ENCODE data around the gene PARD3B.

Gene PARD3B

DNA sequence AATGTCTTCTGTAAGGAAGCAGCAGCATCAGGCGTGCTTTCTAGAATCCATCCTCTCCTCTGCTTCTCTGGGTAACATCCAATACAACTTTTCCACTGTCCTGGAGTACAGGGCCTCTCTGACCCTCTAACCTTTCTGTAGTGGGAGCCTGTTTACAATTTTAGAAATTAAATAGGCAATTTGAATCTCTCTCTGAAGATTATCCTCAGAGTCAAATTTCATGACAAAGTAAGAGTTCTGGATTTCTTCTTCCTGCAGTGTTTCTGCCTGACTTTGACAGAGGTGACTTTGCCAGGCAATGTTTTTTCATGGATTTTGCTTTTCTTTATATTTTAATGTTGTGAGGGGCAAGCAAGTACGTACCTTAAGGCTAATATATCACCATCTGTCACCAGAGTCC, 558.4 kb downstream of the PARD3B start:
- DNase-seq (ENCODE audit: low read depth in 2 of 3, low spot score in 2 of 3), result no peak

DNA sequence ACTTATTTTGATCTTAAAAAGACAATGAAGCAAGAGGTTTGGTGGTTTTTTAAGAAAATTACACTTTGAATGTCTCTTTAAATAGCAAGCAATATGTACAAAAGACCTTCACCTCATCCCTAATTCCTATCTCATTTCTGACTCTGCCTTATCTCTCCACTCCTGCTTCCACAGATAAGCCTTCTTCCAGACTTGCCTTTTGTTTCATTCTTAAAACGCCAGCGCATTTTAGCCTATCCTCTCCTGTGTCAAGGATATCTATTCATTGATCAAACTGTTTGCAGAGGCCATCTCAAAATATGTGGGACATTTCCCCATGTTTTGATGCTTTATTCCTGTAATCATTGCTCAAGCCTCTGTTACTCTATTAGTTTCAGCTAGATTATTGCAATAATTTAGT, 562.5 kb downstream of the PARD3B start:
- DNase-seq (ENCODE audit: low read depth in 2 of 3, low spot score in 2 of 3), result no peak

DNA sequence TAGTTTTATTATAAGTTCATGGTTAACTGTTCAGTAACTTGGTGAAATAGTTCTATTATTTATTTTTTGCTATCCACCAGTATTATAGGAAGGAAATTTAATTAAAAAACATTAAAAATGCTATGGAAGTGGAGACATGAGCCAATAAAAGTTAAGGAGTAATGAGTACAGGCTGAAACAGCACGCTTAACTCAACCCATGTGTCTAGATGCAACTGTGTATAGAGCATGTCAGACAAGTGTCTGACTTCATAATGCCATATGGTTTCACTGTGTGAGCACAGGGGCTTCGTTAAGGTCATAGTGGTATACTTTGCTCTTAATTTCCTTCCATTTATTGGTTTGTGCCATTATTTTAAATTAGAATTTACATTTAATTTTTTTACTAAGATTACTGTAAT, 570.2 kb downstream of the PARD3B start:
- DNase-seq (ENCODE audit: low read depth in 2 of 3, low spot score in 2 of 3), result no peak

DNA sequence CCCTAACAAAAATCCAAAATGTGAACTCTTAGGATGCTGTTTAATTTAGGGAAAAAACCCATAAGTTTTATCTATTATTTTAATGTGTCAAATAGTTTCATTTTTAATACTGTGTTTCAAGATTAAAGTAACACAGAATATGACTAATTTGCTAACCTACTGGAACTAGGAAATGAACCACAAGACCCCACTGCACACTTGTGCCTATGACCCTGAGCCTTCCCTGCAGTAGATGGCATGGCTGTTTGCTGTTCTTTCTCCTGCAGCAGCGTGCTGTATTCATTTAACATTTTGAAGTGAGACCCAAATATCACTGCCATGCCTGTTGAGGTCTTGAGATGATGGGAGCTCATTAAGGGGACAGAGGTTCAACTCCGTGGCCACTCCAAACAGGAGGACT, 571.9 kb downstream of the PARD3B start:
- DNase-seq (ENCODE audit: low read depth in 2 of 3, low spot score in 2 of 3), result no peak

DNA sequence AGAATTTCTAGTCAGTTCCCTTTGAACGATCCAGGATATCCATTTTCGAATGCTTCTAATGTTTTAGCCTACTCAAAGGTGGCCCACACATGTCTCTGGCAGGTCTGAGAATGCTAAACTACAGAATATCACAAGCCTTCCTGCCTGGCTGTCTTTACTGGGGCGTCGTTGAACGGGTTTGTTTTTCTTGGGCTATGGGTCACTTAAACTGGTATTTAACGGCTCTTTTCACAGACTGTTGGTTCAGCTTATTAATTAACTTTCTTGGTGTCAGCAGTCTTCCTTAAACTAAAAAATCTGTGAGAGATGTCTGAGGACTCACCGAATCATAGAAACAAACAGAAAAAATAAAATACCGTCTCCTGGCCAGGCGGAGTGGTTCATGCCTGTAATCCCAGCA, 573.9 kb downstream of the PARD3B start:
- DNase-seq (ENCODE audit: low read depth in 2 of 3, low spot score in 2 of 3), result no peak

DNA sequence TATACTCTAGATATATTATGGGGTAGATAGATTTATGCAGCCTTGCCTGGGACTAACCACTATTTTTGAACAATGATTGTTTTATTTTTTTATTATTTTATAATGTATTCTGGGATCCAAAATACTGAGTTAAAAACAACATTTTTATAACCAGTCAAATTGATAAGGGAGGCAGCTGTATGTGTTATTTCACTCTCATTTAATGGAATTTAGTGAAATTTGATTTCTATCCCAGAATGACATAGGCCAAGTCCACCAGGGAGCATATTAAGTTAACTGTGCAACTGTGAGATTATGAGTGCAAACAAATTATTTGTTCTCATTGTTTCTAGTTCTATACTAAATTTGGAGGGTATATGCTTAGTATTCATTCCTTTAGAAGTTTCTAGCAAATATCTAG, 583.5 kb downstream of the PARD3B start:
- DNase-seq (ENCODE audit: low read depth in 2 of 3, low spot score in 2 of 3), result no peak

DNA sequence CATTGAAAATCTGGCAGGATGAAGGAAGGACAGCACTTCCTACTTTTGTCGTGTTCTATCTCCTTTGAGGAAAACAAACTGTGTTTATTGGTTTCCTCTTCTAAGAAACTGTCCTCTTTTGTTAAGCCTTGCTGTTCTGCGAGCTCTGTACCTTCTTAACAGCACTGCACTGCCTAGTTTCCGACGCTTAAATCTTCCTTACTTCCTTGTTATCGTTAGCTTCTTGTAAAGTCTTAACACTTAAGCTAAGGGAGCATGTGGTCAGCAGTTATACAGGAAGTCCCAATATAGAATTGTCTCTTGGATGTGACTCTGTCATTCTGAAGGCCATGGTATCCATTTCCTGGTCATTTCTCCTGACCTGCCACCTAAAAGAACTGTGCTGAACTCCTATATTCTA, 584.3 kb downstream of the PARD3B start:
- no peak for DNase-seq (ENCODE audit: low read depth in 2 of 3, low spot score in 2 of 3)

DNA sequence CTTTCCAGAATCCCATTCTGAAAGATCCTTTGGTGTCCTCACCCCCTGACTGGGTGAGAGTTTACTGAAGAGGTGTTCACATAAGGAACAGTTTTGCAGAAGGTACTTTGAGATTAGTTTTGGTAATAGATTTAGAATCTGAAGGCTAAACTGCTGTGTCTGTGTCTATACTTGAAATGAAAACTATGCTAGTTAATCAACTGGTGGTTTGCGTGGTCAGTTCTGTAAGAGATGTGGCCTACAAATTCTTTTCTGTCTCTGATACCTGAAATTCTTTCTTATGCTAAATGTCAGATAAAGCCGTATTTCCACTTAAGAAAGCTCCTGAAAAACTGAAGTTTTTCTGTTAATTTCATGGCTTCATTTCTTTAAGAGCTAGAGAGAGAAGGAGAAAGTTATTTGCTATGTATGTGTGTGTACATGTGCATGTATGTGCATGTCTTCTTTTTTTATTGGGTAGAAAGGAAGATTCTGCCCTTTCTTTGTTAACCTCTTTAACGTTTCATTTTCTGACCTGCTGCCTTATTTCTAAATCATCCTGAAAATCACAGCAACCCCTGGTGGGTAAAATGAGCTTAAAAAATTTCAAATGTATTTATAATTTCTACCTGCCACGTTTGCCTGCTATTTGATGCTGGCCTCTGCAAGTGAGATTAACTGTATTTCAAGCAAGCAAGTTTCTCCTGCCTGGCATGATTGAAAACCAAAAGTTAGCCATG, 585.0 kb downstream of the PARD3B start:
- DNase-seq (ENCODE audit: low read depth in 2 of 3, low spot score in 2 of 3), result no peak

DNA sequence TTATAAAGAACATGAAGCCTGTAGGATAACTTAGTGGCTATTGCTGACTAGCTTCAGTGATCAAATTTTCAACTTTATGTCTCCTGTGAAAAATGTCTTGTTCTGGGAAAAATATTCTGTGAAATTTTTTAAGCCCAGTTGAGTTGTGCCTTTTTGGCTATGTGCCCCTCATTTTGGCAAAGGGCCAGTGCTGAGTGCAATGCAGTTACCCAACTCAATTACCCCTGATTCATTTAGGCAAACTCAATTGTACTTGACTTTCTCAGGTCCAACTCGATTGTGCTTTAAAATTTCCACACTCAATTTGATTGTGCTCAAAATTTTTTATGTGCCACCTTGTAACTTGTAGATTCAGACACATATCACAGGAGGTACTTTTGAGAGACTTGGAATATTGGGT, 588.3 kb downstream of the PARD3B start:
- DNase-seq (ENCODE audit: low read depth in 2 of 3, low spot score in 2 of 3), result no peak

DNA sequence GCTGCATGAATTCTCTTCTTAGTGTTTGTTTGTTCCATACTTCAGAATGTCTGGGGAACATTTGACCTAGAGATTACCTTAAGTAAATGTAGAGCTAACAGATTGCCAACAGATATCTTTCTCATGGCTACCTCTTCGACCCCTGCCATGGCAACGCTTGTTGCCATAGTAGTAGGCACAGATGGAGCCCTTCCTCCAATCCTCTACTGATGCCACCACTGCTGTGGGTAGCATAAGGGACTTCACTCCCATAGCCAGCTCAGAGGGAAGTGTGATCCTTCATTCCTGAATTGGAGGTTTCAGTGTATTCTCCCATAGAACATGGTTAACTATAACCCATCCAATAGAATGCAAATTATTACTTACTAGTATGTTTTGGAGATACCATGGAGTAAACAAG, 593.5 kb downstream of the PARD3B start:
- DNase-seq (ENCODE audit: low read depth in 2 of 3, low spot score in 2 of 3), result no peak

DNA sequence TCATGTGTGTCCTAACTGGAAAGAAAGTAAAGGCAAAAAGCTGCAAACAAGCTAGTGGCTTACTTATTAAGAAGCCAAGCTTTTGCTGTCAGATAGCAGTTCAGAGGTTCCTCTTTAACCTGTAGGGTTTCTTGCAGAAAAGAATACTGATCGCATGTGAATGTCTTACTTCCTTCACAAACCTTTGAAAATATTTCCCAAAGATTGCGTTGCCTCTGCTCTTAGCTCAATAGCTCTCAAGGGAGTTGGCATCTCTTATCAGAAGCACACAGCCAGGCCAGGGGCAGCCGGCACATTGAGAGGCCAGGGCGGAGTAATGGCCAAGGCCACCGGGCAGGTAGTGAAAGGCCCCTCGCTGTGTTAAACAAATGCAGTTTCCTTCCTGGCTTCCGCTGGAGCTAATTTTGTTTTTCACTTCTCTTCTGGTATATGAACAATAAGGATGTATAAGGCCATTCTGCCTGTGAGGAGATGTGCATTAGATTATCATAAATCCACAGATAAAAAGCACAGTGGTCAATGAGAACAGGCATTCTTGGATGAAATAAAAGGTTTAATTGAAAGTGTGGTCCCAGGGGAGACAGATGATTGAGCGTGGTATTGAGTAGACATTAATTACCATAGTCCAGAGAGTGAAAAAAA, 594.7 kb downstream of the PARD3B start:
- no peak for DNase-seq (ENCODE audit: low read depth in 2 of 3, low spot score in 2 of 3)

DNA sequence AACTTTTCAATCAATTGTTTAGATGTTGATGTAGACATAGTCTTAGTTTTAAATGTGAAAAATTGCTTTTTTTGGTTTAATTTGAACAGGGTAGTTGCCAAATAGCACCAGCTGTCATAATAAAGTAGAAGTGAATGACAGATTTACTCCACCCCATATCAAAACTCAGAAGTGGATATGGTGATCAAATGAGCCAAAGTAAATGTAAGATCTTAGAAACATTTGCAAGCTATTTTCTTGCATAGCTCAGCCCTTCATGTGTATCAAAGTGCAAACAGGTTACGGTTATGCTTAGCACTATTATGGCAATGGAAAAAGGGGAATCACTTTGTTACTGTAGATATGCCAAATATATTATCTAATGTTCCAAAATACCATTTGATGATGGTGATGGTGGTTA, 596.1 kb downstream of the PARD3B start:
- DNase-seq (ENCODE audit: low read depth in 2 of 3, low spot score in 2 of 3), result no peak

DNA sequence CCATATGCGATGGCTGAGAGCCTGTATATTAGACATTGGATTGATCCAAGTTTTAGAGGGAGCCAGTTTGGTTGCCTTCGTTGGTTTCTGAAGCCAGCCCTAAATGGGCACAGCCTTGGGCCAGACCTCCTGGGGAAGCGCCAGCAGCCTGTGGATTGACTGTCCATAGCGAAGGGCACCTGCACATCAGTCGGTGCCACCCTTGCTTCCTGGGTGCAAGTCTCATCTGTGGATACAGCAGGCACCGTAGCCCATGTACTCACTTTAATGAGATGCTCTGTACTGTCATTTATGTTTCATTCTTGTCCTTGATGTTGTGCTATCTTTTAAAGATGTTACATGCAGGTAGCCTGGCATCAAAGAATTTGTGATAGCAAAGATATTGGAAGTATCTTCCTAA, 600.6 kb downstream of the PARD3B start:
- no peak for DNase-seq (ENCODE audit: low read depth in 2 of 3, low spot score in 2 of 3)

DNA sequence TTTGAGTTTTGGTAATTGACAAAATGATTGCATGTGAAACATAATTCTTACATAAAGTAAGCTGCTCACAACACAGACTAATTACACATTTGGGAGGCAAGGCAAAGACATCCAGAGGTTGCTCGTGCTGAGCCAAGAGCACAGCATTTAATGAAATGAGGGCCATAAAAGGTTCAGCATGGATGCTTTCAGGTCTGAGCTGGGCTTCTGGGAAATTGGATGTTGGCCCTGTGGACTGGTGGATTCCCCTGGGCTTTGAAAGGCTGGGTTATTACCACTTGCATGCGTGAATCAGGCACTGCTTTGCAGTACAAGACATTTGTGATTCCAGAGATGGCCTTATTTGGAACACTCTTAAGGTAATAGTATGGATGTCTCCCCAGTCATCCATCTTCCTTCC, 603.5 kb downstream of the PARD3B start:
- DNase-seq (ENCODE audit: low read depth in 2 of 3, low spot score in 2 of 3), result no peak

DNA sequence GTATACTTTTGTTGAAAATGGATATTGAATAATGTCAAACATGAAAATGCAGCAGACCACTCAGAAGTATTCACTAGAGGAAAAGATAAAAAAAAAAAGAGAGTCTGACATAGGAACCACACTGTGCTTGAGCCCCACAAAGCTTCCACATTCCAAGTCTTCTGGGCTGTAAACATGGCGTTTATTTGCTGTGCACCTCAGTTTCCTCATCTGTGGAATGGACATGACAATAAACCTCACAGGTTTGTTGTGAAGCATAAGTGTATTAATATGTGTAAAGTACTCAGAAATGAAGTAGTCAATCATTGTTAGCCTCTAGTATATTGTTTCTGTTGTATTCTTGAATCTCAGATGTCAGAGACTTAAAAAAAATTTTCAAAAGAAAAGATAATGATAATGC, 611.2 kb downstream of the PARD3B start:
- DNase-seq (ENCODE audit: low read depth in 2 of 3, low spot score in 2 of 3), result no peak

DNA sequence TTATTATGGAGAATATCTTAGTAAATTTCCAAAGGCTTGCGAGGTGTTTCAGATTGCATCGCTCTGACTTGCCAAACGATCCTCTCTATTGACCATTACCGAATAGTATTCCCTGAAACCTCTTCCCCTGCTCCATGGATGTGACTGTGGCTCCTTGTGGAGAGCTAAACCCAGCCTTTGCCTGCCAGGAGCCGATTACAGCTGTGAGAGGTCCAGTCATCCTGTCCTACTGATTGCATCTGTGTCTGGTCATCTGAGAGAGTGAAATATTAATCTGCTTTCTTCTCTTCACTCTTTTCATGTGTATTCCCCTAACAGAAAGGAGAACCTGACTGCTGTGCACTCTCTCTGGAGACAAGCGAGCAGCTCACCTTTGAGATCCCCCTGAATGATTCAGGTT, 613.1 kb downstream of the PARD3B start:
- no peak for DNase-seq (ENCODE audit: low read depth in 2 of 3, low spot score in 2 of 3)

DNA sequence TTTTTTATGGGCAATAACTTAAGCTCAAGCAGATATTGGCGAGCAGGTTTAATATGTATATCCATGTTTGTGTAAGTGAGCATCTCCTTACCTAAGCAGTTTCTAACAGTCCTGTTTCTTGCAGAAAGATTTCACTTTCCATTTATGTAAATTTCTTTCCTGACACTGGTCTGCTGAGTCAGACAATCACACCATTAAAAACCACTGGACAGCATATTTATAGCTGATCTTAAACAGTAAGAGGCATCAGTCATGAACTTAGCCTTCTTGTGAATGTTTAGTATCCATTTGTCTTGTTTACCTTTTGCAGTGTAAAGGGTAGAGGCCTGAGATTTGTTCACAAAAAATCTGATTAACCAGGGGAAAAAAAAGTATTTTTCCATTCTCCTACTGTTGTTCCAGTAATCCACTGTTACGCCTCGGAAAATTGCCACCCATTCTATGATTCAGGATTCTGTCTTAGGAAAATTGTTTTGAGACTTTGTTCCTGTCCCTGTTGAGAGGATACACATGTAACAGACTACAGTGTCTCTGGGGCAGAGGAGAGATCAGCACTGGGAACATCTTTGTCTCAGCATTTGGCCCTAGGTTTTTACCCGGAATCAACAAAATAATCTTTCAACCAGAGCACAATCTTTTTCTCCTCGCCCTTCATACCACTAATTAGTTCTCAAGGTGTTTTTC, 616.0 kb downstream of the PARD3B start:
- no peak for DNase-seq (ENCODE audit: low read depth in 2 of 3, low spot score in 2 of 3)

DNA sequence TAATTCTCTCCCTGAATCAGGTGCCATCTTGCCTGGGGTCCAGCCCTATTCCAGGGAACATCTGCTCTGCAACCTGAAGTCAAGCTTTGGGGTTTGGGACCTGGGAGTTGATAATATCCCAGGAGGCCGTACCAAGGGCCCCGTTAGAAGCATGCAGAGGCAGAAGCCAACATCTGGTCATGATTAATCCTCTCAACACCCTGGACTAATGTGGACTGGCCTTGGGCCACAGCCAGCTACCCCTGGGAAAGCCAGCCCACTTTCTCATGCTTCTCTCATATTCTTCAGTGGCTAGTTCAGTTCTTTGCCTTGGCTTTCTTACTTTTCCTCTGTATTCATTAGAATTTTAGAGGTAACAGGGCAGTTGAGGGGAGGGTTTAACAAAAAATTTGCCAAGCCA, 621.5 kb downstream of the PARD3B start:
- no peak for DNase-seq (ENCODE audit: low read depth in 2 of 3, low spot score in 2 of 3)

DNA sequence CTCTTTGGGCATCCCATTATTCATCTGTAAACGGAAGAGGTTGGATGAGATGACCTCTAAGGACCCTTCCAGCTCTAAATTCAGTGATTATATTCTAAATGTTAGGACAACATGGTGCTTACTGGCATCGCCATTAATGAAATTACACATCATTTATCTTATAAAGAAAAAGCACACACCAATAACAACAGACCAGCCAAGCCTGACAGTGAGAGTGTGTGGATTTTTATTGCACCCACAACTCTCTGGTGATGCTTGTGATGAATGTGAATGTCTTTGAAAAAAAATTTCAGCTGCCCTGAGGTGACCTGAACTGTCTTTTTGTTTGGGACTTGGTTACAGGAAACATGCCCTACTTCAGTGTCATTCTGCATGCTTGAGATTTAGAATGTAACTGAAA, 623.7 kb downstream of the PARD3B start:
- no peak for DNase-seq (ENCODE audit: low read depth in 2 of 3, low spot score in 2 of 3)

DNA sequence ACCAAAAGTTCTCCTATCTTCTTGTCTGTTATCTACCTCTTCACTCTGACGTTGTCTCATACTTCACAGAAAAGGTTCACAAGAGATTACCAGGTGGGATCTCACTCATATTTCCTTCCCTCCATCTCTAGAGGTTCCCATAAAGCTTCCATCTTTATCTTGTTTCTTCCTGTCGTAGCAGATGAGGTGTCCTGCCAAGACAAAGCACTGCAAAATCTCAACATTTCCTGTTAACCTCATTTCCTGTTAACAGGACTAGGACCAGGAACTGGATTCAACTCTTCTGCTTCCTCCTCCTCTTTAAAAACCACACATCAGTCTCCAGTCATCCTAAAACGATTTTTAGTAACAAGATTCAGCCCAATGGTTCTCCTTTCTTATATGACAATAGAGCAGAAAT, 624.2 kb downstream of the PARD3B start:
- DNase-seq (ENCODE audit: low read depth in 2 of 3, low spot score in 2 of 3), result no peak

DNA sequence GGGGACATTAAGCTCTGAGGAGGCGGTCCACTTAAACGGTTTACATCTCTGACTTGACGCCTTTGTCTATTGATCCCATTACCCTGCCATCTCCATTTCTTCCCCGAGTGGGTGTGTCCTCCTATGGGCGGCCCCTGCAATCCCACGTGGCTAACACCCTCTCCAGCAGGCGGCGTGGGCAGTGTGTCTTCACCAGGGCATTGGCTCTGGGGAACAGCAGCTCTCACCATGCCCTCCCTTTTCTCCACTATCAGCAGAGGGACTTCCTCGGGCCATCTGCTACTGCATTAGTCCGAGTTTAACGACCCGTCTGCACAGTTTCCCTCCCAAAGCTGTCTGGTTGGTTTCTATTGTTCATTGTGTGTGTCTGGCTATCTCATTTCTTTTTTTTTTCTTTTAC, 625.1 kb downstream of the PARD3B start:
- no peak for DNase-seq (ENCODE audit: low read depth in 2 of 3, low spot score in 2 of 3)

DNA sequence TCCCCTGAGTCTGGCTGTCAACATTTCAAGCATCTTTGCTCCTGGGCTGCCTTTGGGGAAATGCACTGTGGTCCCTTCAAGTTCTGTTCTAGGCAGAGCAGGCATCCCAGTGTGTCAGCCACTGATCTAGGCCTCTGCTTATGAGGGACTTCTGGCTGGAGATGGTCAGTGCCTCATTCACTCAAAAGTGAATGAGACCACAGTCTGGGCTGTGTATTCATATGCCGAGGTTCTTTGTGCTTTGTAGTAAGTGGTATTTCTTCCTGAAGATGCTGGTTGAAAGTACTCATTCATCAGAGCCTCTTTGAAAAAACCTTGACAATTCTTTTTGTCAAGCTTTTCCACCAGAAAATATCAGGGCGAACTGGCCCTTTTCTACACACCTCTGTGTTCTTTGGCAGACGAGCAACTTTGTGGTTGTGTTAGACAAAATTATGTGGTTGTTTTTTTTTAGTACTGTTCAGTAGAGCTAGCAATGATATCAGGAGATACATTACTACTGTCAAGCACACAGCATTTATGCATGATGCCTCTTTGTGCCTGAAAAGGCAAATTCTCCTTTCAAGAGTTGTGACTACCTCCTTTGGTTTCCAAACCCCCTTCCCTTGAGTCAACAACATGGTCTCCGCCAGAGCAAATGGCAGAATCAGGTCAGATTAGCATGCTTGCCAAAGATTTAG, 626.1 kb downstream of the PARD3B start:
- no peak for DNase-seq (ENCODE audit: low read depth in 2 of 3, low spot score in 2 of 3)
